ENCODE results near the gene MBD5.

MBD5 gene

DNA sequence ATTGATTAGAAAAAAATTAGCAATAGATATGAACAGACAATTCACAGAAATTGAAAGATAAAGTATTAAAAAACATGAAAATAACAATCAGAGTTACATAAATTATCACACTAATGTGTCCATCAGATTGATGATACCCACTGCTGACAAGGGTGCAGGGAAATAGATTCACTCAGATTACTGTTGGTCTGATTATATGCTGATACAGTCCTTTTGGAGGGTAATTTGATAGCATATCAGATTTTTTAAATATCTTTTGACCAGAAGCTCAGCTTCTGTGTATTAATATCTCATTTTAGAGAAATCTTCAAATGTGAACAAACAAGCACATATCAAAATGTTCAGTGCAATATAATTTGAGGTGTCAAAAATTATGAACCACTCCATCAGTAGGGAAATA, 465.8 kb downstream of the MBD5 start:
- Histone ChIP-seq H3K36me3 (replicated peaks in 1 of 2; ENCODE audit: control insufficient read depth in 2 of 2, insufficient read depth in 2 of 2, low read length in 2 of 2) (peaks cover 2 to 13% of the 10 kb centered on the region in 2 donors), H4K91ac (ENCODE audit: low read depth, low read length, poor library complexity) (no peak overlapping the region), H3K9ac (ENCODE audit: low read depth, low read length, poor library complexity) (no peak overlapping the region), H3K27me3 (ENCODE audit: control insufficient read depth in 3 of 3, insufficient read depth in 3 of 3, low read depth in 1 of 3, low read length in 3 of 3) (no peaks in the 10 kb centered on the region), H2AFZ (ENCODE audit: low read length) (no peak overlapping the region), H4K8ac (ENCODE audit: low read depth, low read length) (no peak overlapping the region), H2BK120ac (ENCODE audit: low read depth, low read length) (no peak overlapping the region), H2AK5ac (ENCODE audit: low read depth, low read length) (no peak overlapping the region), H3K18ac (ENCODE audit: low read length) (no peak overlapping the region), H3K4me1 (ENCODE audit: control insufficient read depth in 2 of 2, insufficient read depth in 1 of 2, low read depth in 1 of 2, low read length in 2 of 2) (peaks cover 0 to 7% of the 10 kb centered on the region in 2 donors), H3K4me3 (ENCODE audit: low read length in 2 of 2) (no peak overlapping the region), H2BK15ac (ENCODE audit: low read length) (no peak overlapping the region), H3K4me2 (ENCODE audit: insufficient read depth, low read length, poor library complexity, severe bottlenecking) (no peak overlapping the region), H2BK12ac (ENCODE audit: low read length) (no peak overlapping the region), H3K79me1 (ENCODE audit: low read depth, low read length) (peaks cover 2% of the 10 kb centered on the region), H3K4ac (ENCODE audit: low read length) (no peak overlapping the region), H3K27ac (replicated peaks; ENCODE audit: low read length) (no peak overlapping the region), H3K14ac (ENCODE audit: low read length) (no peak overlapping the region), H2BK5ac (ENCODE audit: low read length) (no peak overlapping the region), H3K9me3 (replicated peaks in 1 of 2; ENCODE audit: control insufficient read depth in 2 of 2, insufficient read depth in 1 of 2, low read depth in 1 of 2, low read length in 2 of 2) (no peaks in the 10 kb centered on the region), H3K23ac (ENCODE audit: low read depth, low read length, poor library complexity) (no peak overlapping the region)
- DNase-seq (ENCODE audit: low spot score) = no peak

DNA sequence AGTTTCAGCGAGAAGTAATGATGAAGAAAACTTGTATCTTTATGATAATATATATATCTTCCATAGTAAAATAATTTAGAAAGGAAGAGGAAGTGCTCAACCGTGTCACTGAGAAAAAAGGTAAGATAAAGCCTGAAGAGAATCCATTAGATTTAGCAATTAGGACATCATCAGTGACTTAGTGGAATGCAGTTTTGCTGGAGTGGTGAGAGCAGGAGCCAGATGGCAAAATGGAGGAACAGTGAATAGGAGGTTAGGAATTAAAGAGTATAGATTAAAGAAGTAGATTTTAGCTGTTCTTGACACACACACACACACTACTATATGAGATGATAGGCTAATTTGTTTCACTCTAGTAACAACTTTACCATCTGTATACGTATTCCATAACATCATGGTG, 466.5 kb downstream of the MBD5 start:
- Histone ChIP-seq H3K27me3 (ENCODE audit: control insufficient read depth in 3 of 3, insufficient read depth in 3 of 3, low read depth in 1 of 3, low read length in 3 of 3) (no peaks in the 10 kb centered on the region), H2BK5ac (ENCODE audit: low read length) (no peak overlapping the region), H2AFZ (ENCODE audit: low read length) (no peak overlapping the region), H4K91ac (ENCODE audit: low read depth, low read length, poor library complexity) (no peak overlapping the region), H2BK120ac (ENCODE audit: low read depth, low read length) (no peak overlapping the region), H2BK15ac (ENCODE audit: low read length) (no peak overlapping the region), H2BK12ac (ENCODE audit: low read length) (no peak overlapping the region), H3K18ac (ENCODE audit: low read length) (no peak overlapping the region), H3K27ac (replicated peaks; ENCODE audit: low read length) (no peak overlapping the region), H2AK5ac (ENCODE audit: low read depth, low read length) (no peak overlapping the region), H3K4me3 (ENCODE audit: low read length in 2 of 2) (no peak overlapping the region), H3K4me2 (ENCODE audit: insufficient read depth, low read length, poor library complexity, severe bottlenecking) (no peak overlapping the region), H3K23ac (ENCODE audit: low read depth, low read length, poor library complexity) (no peak overlapping the region), H3K4me1 (ENCODE audit: control insufficient read depth in 2 of 2, insufficient read depth in 1 of 2, low read depth in 1 of 2, low read length in 2 of 2) (peaks cover 0 to 7% of the 10 kb centered on the region in 2 donors), H3K36me3 (replicated peaks in 1 of 2; ENCODE audit: control insufficient read depth in 2 of 2, insufficient read depth in 2 of 2, low read length in 2 of 2) (peaks cover 2 to 13% of the 10 kb centered on the region in 2 donors), H3K14ac (ENCODE audit: low read length) (no peak overlapping the region), H3K4ac (ENCODE audit: low read length) (no peak overlapping the region), H3K9ac (ENCODE audit: low read depth, low read length, poor library complexity) (no peak overlapping the region), H3K79me1 (ENCODE audit: low read depth, low read length) (peaks cover 2% of the 10 kb centered on the region), H4K8ac (ENCODE audit: low read depth, low read length) (no peak overlapping the region), H3K9me3 (replicated peaks in 1 of 2; ENCODE audit: control insufficient read depth in 2 of 2, insufficient read depth in 1 of 2, low read depth in 1 of 2, low read length in 2 of 2) (no peaks in the 10 kb centered on the region)
- no CpG with 5 or more reads among the region's 3 CpGs for WGBS, 2 donors (ENCODE audit: extremely low coverage in 2 of 2, insufficient read length in 2 of 2, insufficient replicate concordance in 1 of 2)
- DNase-seq (ENCODE audit: low spot score) = no peak

DNA sequence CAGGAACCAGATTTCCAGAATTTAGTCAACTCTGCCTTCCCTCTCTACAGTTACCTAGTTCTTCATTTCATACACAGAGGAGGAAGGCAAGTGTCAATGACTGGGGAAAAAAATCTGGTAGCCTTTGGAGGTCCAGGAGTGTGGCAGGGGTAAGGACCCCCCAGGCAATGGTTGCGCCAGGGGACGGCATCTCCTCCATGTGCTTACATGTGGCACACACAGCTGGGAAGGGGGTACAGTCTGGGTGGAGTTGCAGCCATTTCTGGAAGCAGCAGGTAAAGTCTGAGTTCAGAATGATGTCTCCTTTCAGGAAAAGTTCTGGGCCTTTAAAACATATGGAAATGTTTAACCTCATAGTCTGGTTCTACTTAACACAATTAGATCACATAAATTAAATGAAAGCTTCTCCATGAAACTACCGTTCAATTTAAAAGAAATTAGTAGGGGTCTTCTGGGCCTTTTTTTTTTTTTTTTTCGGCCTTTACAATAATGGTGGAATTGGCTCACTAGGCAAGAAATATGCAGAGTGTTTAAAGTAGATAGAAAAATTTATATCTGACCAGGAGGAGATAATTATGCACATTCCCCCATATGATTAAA, 470.0 kb downstream of the MBD5 start:
- no peak overlapping the region for H4K8ac ChIP-seq (ENCODE audit: low read depth, low read length)
- no peak overlapping the region for H3K9ac ChIP-seq (ENCODE audit: low read depth, low read length, poor library complexity)
- H3K23ac ChIP-seq (ENCODE audit: low read depth, low read length, poor library complexity) = no peak overlapping the region
- H2AFZ ChIP-seq (ENCODE audit: low read length) = no peak overlapping the region
- H3K27ac ChIP-seq (replicated peaks; ENCODE audit: low read length) = no peak overlapping the region
- H3K27me3 ChIP-seq (ENCODE audit: control insufficient read depth in 3 of 3, insufficient read depth in 3 of 3, low read depth in 1 of 3, low read length in 3 of 3) = no peaks in the 10 kb centered on the region
- H3K79me1 ChIP-seq (ENCODE audit: low read depth, low read length) = peaks cover 2% of the 10 kb centered on the region
- H2BK5ac ChIP-seq (ENCODE audit: low read length) = no peak overlapping the region
- H2AK5ac ChIP-seq (ENCODE audit: low read depth, low read length) = no peak overlapping the region
- no peak overlapping the region for H3K4me2 ChIP-seq (ENCODE audit: insufficient read depth, low read length, poor library complexity, severe bottlenecking)
- H3K9me3 ChIP-seq (replicated peaks in 1 of 2; ENCODE audit: control insufficient read depth in 2 of 2, insufficient read depth in 1 of 2, low read depth in 1 of 2, low read length in 2 of 2) = no peaks in the 10 kb centered on the region
- no peak overlapping the region for H4K91ac ChIP-seq (ENCODE audit: low read depth, low read length, poor library complexity)
- DNase-seq (ENCODE audit: low spot score) = no peak
- H3K4me1 ChIP-seq (ENCODE audit: control insufficient read depth in 2 of 2, insufficient read depth in 1 of 2, low read depth in 1 of 2, low read length in 2 of 2) = no peaks in the 10 kb centered on the region
- H3K4me3 ChIP-seq (ENCODE audit: low read length in 2 of 2) = no peak overlapping the region
- peaks cover 2 to 13% of the 10 kb centered on the region in 2 donors for H3K36me3 ChIP-seq (replicated peaks in 1 of 2; ENCODE audit: control insufficient read depth in 2 of 2, insufficient read depth in 2 of 2, low read length in 2 of 2)
- no peak overlapping the region for H2BK120ac ChIP-seq (ENCODE audit: low read depth, low read length)
- H2BK12ac ChIP-seq (ENCODE audit: low read length) = no peak overlapping the region
- H3K18ac ChIP-seq (ENCODE audit: low read length) = no peak overlapping the region
- no peak overlapping the region for H3K4ac ChIP-seq (ENCODE audit: low read length)
- H2BK15ac ChIP-seq (ENCODE audit: low read length) = no peak overlapping the region
- H3K14ac ChIP-seq (ENCODE audit: low read length) = no peak overlapping the region
- no CpG with 5 or more reads among the region's 4 CpGs for WGBS, 2 donors (ENCODE audit: extremely low coverage in 2 of 2, insufficient read length in 2 of 2, insufficient replicate concordance in 1 of 2)

DNA sequence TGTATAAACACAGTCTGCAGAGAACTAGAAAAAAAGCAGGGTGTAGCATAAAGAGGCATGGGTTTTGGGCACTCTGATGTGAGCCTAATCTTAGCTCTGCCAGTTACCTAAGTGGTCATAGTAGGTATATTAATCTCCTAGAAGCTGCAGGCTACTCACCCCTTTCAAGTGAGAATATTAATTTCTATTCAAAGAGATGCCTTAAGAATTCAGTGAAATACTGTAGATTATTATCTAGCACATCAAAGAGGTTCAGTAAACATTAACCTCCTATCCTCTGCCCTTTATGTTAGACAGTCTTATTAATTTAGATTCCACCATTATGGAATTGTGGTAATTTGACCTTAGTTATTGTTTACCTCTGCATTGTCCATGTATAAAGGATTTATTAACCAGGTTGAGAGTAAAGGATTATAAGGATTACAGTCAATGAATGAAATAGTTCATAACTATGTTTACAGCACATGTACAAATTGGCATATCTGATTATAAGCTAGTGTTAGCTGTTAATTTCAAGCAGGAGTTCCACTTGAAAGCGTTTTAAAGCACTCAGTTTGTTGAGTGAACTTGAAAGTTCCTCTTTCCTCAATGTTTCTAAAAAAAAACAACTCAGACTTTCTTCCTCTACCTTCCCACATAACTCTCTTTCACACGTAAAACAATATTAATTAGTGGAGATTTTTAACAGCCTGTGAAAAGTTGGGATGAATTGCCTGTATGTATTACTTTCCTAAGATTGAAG, 473.1 kb downstream of the MBD5 start:
- Histone ChIP-seq H3K27ac (replicated peaks; ENCODE audit: low read length) (no peak overlapping the region), H2BK5ac (ENCODE audit: low read length) (no peak overlapping the region), H3K14ac (ENCODE audit: low read length) (no peak overlapping the region), H3K23ac (ENCODE audit: low read depth, low read length, poor library complexity) (no peak overlapping the region), H3K4me2 (ENCODE audit: insufficient read depth, low read length, poor library complexity, severe bottlenecking) (no peak overlapping the region), H3K18ac (ENCODE audit: low read length) (no peak overlapping the region), H3K27me3 (ENCODE audit: control insufficient read depth in 3 of 3, insufficient read depth in 3 of 3, low read depth in 1 of 3, low read length in 3 of 3) (no peaks in the 10 kb centered on the region), H4K8ac (ENCODE audit: low read depth, low read length) (no peak overlapping the region), H3K4ac (ENCODE audit: low read length) (no peak overlapping the region), H2AK5ac (ENCODE audit: low read depth, low read length) (no peak overlapping the region), H2AFZ (ENCODE audit: low read length) (no peak overlapping the region), H2BK15ac (ENCODE audit: low read length) (no peak overlapping the region), H2BK120ac (ENCODE audit: low read depth, low read length) (no peak overlapping the region), H3K9me3 (replicated peaks in 1 of 2; ENCODE audit: control insufficient read depth in 2 of 2, insufficient read depth in 1 of 2, low read depth in 1 of 2, low read length in 2 of 2) (no peaks in the 10 kb centered on the region), H3K79me1 (ENCODE audit: low read depth, low read length) (peaks cover 2% of the 10 kb centered on the region), H3K4me1 (ENCODE audit: control insufficient read depth in 2 of 2, insufficient read depth in 1 of 2, low read depth in 1 of 2, low read length in 2 of 2) (no peaks in the 10 kb centered on the region), H4K91ac (ENCODE audit: low read depth, low read length, poor library complexity) (no peak overlapping the region), H3K4me3 (ENCODE audit: low read length in 2 of 2) (no peak overlapping the region), H3K9ac (ENCODE audit: low read depth, low read length, poor library complexity) (no peak overlapping the region), H2BK12ac (ENCODE audit: low read length) (no peak overlapping the region), H3K36me3 (replicated peaks in 1 of 2; ENCODE audit: control insufficient read depth in 2 of 2, insufficient read depth in 2 of 2, low read length in 2 of 2) (peaks cover 2 to 13% of the 10 kb centered on the region in 2 donors)
- no peak for DNase-seq (ENCODE audit: low spot score)
- 100% methylated on average over 1 of the region's 2 CpGs; no CpG with 5 or more reads in 1 of the 2 donors for WGBS, 2 donors (ENCODE audit: extremely low coverage in 2 of 2, insufficient read length in 2 of 2, insufficient replicate concordance in 1 of 2)
